T-helper 2 cell treated with Interferon-gamma antibody and Interleukin-4, amounts not matched to agents 5 μg/mL and 100 μg/mL, for 36 hours (primary cell): ENCODE measurements around the gene SCN2B.

Experiments
- DNase-seq: peaks from one replicate; pipeline ENCODE4 v3.0.0; 2021; ENCODE audit warnings: low spot score
- H3K27ac Mint-ChIP-seq: one replicate; pipeline ENCODE4 v1.8.0; 2021; ENCODE audit warnings: mild to moderate bottlenecking, mixed read lengths
- H3K27me3 Mint-ChIP-seq: one replicate; pipeline ENCODE4 v1.8.0; 2021; ENCODE audit warnings: low read depth, mixed read lengths
- H3K36me3 Mint-ChIP-seq: one replicate; pipeline ENCODE4 v1.8.0; 2021; ENCODE audit warnings: low read depth, mixed read lengths
- H3K4me1 Mint-ChIP-seq: one replicate; pipeline ENCODE4 v1.8.0; 2021; ENCODE audit warnings: low read depth, mixed read lengths
- H3K4me3 Mint-ChIP-seq: one replicate; pipeline ENCODE4 v1.8.0; 2022; ENCODE audit warnings: mild to moderate bottlenecking, moderate library complexity, mixed read lengths
- H3K9me3 Mint-ChIP-seq: one replicate; pipeline ENCODE4 v1.8.0; 2021; ENCODE audit warnings: mixed read lengths

The SCN2B gene

GRCh38 chr11:118135796-118136165 is 40.7 kb downstream of the SCN2B start:
- Mint-ChIP-seq H3K36me3 (no peaks in the 10 kb centered on the region), H3K4me3 (no peak overlapping the region), H3K27me3 (peaks cover 38% of the 10 kb centered on the region), H3K4me1 (no peaks in the 10 kb centered on the region), H3K27ac (no peak overlapping the region), H3K9me3 (no peaks in the 10 kb centered on the region)
- no peak for DNase-seq

GRCh38 chr11:118135051-118135795 is 41.2 kb downstream of the SCN2B start:
- H3K36me3 Mint-ChIP-seq, result no peaks in the 10 kb centered on the region
- H3K27ac Mint-ChIP-seq, result no peak overlapping the region
- no peaks in the 10 kb centered on the region for H3K9me3 Mint-ChIP-seq
- H3K27me3 Mint-ChIP-seq, result peaks cover 37% of the 10 kb centered on the region
- H3K4me3 Mint-ChIP-seq, result no peak overlapping the region
- DNase-seq, result no peak
- H3K4me1 Mint-ChIP-seq, result no peaks in the 10 kb centered on the region

- H3K9me3 Mint-ChIP-seq, result no peaks in the 10 kb centered on the region
- H3K27me3 Mint-ChIP-seq, result peaks cover 36% of the 10 kb centered on the region
- H3K27ac Mint-ChIP-seq, result no peak overlapping the region
- no peak overlapping the region for H3K4me3 Mint-ChIP-seq
- H3K4me1 Mint-ChIP-seq, result peaks cover 2% of the 10 kb centered on the region
- no peak for DNase-seq
- H3K36me3 Mint-ChIP-seq, result no peaks in the 10 kb centered on the region
Measured at GRCh38 chr11:118133816-118134215, 42.6 kb downstream of the SCN2B start.

GRCh38 chr11:118132385-118133151 is 43.9 kb downstream of the SCN2B start:
- Mint-ChIP-seq H3K4me1 (peaks cover 2% of the 10 kb centered on the region), H3K27me3 (peaks cover 37% of the 10 kb centered on the region), H3K9me3 (no peaks in the 10 kb centered on the region), H3K27ac (no peak overlapping the region), H3K36me3 (no peaks in the 10 kb centered on the region), H3K4me3 (no peak overlapping the region)
- no peak for DNase-seq

GRCh38 chr11:118129471-118130172 is 46.8 kb downstream of the SCN2B start:
- no peaks in the 10 kb centered on the region for H3K36me3 Mint-ChIP-seq
- peaks cover 2% of the 10 kb centered on the region for H3K4me1 Mint-ChIP-seq
- H3K9me3 Mint-ChIP-seq, result no peaks in the 10 kb centered on the region
- H3K27me3 Mint-ChIP-seq, result peaks cover 31% of the 10 kb centered on the region
- H3K4me3 Mint-ChIP-seq, result no peak overlapping the region
- DNase-seq, result no peak
- no peak overlapping the region for H3K27ac Mint-ChIP-seq

- Mint-ChIP-seq H3K27me3 (peaks cover 24% of the 10 kb centered on the region), H3K36me3 (no peaks in the 10 kb centered on the region), H3K9me3 (no peaks in the 10 kb centered on the region), H3K4me3 (no peak overlapping the region), H3K27ac (no peak overlapping the region), H3K4me1 (peaks cover 2% of the 10 kb centered on the region)
- no peak for DNase-seq
Measured at GRCh38 chr11:118128721-118129470, 47.5 kb downstream of the SCN2B start.

GRCh38 chr11:118128310-118128709 is 48.1 kb downstream of the SCN2B start:
- Mint-ChIP-seq H3K27ac (no peak overlapping the region), H3K9me3 (no peaks in the 10 kb centered on the region), H3K4me1 (peaks cover 2% of the 10 kb centered on the region), H3K27me3 (peaks cover 22% of the 10 kb centered on the region), H3K36me3 (no peaks in the 10 kb centered on the region), H3K4me3 (no peak overlapping the region)
- DNase-seq, result no peak

- Mint-ChIP-seq H3K27ac (no peak overlapping the region), H3K4me1 (peaks cover 2% of the 10 kb centered on the region), H3K36me3 (no peaks in the 10 kb centered on the region), H3K4me3 (no peak overlapping the region), H3K27me3 (peaks cover 23% of the 10 kb centered on the region), H3K9me3 (no peaks in the 10 kb centered on the region)
- no peak for DNase-seq
Measured at GRCh38 chr11:118126082-118126838, 50.2 kb downstream of the SCN2B start.

- no peaks in the 10 kb centered on the region for H3K36me3 Mint-ChIP-seq
- no peaks in the 10 kb centered on the region for H3K9me3 Mint-ChIP-seq
- H3K4me1 Mint-ChIP-seq, result peaks cover 2% of the 10 kb centered on the region
- DNase-seq, result no peak
- peaks cover 16% of the 10 kb centered on the region for H3K27me3 Mint-ChIP-seq
- no peak overlapping the region for H3K4me3 Mint-ChIP-seq
- H3K27ac Mint-ChIP-seq, result no peak overlapping the region
Measured at GRCh38 chr11:118124929-118125535, 51.4 kb downstream of the SCN2B start.

GRCh38 chr11:118120793-118121192 is 55.6 kb downstream of the SCN2B start:
- no peak for DNase-seq
- no peak overlapping the region for H3K27ac Mint-ChIP-seq
- no peak overlapping the region for H3K4me3 Mint-ChIP-seq
- H3K9me3 Mint-ChIP-seq, result no peaks in the 10 kb centered on the region
- H3K4me1 Mint-ChIP-seq, result peaks cover 5% of the 10 kb centered on the region
- H3K27me3 Mint-ChIP-seq, result peaks cover 9% of the 10 kb centered on the region
- no peaks in the 10 kb centered on the region for H3K36me3 Mint-ChIP-seq

GRCh38 chr11:118117790-118118601 is 58.4 kb downstream of the SCN2B start:
- H3K27me3 Mint-ChIP-seq, result peaks cover 11% of the 10 kb centered on the region
- no peaks in the 10 kb centered on the region for H3K36me3 Mint-ChIP-seq
- no peak for DNase-seq
- peaks cover 10% of the 10 kb centered on the region for H3K4me1 Mint-ChIP-seq
- H3K4me3 Mint-ChIP-seq, result no peak overlapping the region
- no peak overlapping the region for H3K27ac Mint-ChIP-seq
- H3K9me3 Mint-ChIP-seq, result no peaks in the 10 kb centered on the region

- Mint-ChIP-seq H3K27ac (no peak overlapping the region), H3K9me3 (no peaks in the 10 kb centered on the region), H3K4me3 (no peak overlapping the region), H3K4me1 (peaks cover 10% of the 10 kb centered on the region), H3K27me3 (peaks cover 7% of the 10 kb centered on the region), H3K36me3 (no peaks in the 10 kb centered on the region)
- no peak for DNase-seq
Measured at GRCh38 chr11:118115048-118115447, 61.4 kb downstream of the SCN2B start.
